ENCODE results near the gene CKLF.
A peak's percentile ranks its signal among the peaks of the same experiment; 100 is the strongest.

CKLF gene, protein sequence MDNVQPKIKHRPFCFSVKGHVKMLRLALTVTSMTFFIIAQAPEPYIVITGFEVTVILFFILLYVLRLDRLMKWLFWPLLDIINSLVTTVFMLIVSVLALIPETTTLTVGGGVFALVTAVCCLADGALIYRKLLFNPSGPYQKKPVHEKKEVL

GRCh38 chr16:66552286-66553177, at the start of gene CKLF:
TSS of gene CKLF (plus strand) at chr16:66552576. CDS start at chr16:66552716, 140 bp downstream.
- Histone ChIP-seq H3K9me2 (ENCODE audit: low read depth, low read length) (no peaks in the 10 kb centered on the region), H3K9me3 (ENCODE audit: low read length) (no peaks in the 10 kb centered on the region), H2AFZ (ENCODE audit: low read length) (no peak within 1 kb of the TSS), H3K27ac (ENCODE audit: low read depth, low read length, poor library complexity, severe bottlenecking) (peak within 1 kb of the TSS; percentile 85), H3K27me3 (ENCODE audit: insufficient read depth, low read length) (no peaks in the 10 kb centered on the region), H3K36me3 (ENCODE audit: insufficient read depth, low read length) (peaks cover 14% of the 10 kb centered on the region; the same call in 1 of the 2 replicates), H3K79me2 (ENCODE audit: insufficient read depth, low read length) (peaks cover 25% of the 10 kb centered on the region), H4K20me1 (ENCODE audit: insufficient read depth, low read length) (no peaks in the 10 kb centered on the region), H3K4me1 (ENCODE audit: insufficient read depth, low read length, severe bottlenecking) (peaks cover 71% of the 10 kb centered on the region), H3F3A (ENCODE audit: insufficient read depth, low read length) (no peaks in the 10 kb centered on the region; the same call in 1 of the 2 replicates), H3K4me3 (ENCODE audit: low read depth, low read length, poor library complexity, severe bottlenecking) (peak within 1 kb of the TSS; percentile 65), H3K9ac (ENCODE audit: low read length) (peak within 1 kb of the TSS; percentile 81), H3K4me2 (ENCODE audit: low read length) (peak within 1 kb of the TSS; percentile 82)
- TF ChIP-seq, protein P1, sequence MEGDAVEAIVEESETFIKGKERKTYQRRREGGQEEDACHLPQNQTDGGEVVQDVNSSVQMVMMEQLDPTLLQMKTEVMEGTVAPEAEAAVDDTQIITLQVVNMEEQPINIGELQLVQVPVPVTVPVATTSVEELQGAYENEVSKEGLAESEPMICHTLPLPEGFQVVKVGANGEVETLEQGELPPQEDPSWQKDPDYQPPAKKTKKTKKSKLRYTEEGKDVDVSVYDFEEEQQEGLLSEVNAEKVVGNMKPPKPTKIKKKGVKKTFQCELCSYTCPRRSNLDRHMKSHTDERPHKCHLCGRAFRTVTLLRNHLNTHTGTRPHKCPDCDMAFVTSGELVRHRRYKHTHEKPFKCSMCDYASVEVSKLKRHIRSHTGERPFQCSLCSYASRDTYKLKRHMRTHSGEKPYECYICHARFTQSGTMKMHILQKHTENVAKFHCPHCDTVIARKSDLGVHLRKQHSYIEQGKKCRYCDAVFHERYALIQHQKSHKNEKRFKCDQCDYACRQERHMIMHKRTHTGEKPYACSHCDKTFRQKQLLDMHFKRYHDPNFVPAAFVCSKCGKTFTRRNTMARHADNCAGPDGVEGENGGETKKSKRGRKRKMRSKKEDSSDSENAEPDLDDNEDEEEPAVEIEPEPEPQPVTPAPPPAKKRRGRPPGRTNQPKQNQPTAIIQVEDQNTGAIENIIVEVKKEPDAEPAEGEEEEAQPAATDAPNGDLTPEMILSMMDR (IDR thresholded peaks at IDR 0.05; ENCODE audit: low read length), result no peak
- TF ChIP-seq EZH2 (IDR thresholded peaks at IDR 0.05; ENCODE audit: borderline replicate concordance, low read length), result no peak

- Histone ChIP-seq H3K4me1 (ENCODE audit: insufficient read depth, low read length, severe bottlenecking) (no peaks in the 10 kb centered on the region), H3K4me2 (ENCODE audit: low read length) (no peak overlapping the region), H3K27ac (ENCODE audit: low read depth, low read length, poor library complexity, severe bottlenecking) (no peak overlapping the region), H3K9ac (ENCODE audit: low read length) (no peak overlapping the region), H2AFZ (ENCODE audit: low read length) (no peak overlapping the region), H3K27me3 (ENCODE audit: insufficient read depth, low read length) (no peaks in the 10 kb centered on the region), H3K79me2 (ENCODE audit: insufficient read depth, low read length) (no peaks in the 10 kb centered on the region), H3K9me3 (ENCODE audit: low read length) (no peaks in the 10 kb centered on the region), H3F3A (ENCODE audit: insufficient read depth, low read length) (no peaks in the 10 kb centered on the region), H3K36me3 (ENCODE audit: insufficient read depth, low read length) (no peaks in the 10 kb centered on the region), H4K20me1 (ENCODE audit: insufficient read depth, low read length) (no peaks in the 10 kb centered on the region), H3K9me2 (ENCODE audit: low read depth, low read length) (no peaks in the 10 kb centered on the region), H3K4me3 (ENCODE audit: low read depth, low read length, poor library complexity, severe bottlenecking) (no peak overlapping the region)
- TF ChIP-seq EZH2 (IDR thresholded peaks at IDR 0.05; ENCODE audit: borderline replicate concordance, low read length), result no peak
- TF ChIP-seq, protein P1 (IDR thresholded peaks at IDR 0.05; ENCODE audit: low read length), result no peak
Measured at GRCh38 chr16:66503030-66503429, 49.3 kb upstream of the CKLF start.

GRCh38 chr16:66503612-66504011, 48.8 kb upstream of the CKLF start:
- TF ChIP-seq, protein P1 (IDR thresholded peaks at IDR 0.05; ENCODE audit: low read length), result no peak
- TF ChIP-seq EZH2 (IDR thresholded peaks at IDR 0.05; ENCODE audit: borderline replicate concordance, low read length), result no peak
- Histone ChIP-seq H4K20me1 (ENCODE audit: insufficient read depth, low read length) (no peaks in the 10 kb centered on the region), H3K36me3 (ENCODE audit: insufficient read depth, low read length) (no peaks in the 10 kb centered on the region), H3K27ac (ENCODE audit: low read depth, low read length, poor library complexity, severe bottlenecking) (no peak overlapping the region), H3K9me2 (ENCODE audit: low read depth, low read length) (no peaks in the 10 kb centered on the region), H3K9ac (ENCODE audit: low read length) (no peak overlapping the region), H3F3A (ENCODE audit: insufficient read depth, low read length) (no peaks in the 10 kb centered on the region; the same call in 1 of the 2 replicates), H3K4me3 (ENCODE audit: low read depth, low read length, poor library complexity, severe bottlenecking) (no peak overlapping the region), H3K4me2 (ENCODE audit: low read length) (no peak overlapping the region), H3K79me2 (ENCODE audit: insufficient read depth, low read length) (no peaks in the 10 kb centered on the region), H3K4me1 (ENCODE audit: insufficient read depth, low read length, severe bottlenecking) (no peaks in the 10 kb centered on the region), H2AFZ (ENCODE audit: low read length) (no peak overlapping the region), H3K27me3 (ENCODE audit: insufficient read depth, low read length) (no peaks in the 10 kb centered on the region), H3K9me3 (ENCODE audit: low read length) (no peaks in the 10 kb centered on the region)
